Measurements from ENCODE around the gene TTBK2.

TTBK2 gene

DNA sequence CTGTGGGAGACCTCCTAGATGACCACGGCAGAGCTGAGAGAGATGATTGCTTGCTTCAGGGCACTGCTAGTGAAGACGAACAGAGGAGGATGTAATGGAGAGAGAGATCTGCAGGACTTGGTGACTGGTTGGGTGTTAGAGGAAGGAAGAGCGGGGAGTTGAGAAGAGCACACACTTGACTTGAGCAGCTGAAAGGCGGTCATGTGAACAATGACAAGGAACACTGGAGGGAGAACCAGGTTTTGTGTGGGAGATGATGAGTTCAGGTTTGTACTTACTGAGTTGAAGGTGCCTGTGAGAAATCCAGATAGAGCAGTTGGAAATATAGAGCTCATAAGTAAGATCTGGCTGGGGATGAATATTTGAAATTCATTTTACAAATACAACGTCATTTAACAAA lies 224.0 kb downstream of the TTBK2 start:
- TF ChIP-seq, protein P1, sequence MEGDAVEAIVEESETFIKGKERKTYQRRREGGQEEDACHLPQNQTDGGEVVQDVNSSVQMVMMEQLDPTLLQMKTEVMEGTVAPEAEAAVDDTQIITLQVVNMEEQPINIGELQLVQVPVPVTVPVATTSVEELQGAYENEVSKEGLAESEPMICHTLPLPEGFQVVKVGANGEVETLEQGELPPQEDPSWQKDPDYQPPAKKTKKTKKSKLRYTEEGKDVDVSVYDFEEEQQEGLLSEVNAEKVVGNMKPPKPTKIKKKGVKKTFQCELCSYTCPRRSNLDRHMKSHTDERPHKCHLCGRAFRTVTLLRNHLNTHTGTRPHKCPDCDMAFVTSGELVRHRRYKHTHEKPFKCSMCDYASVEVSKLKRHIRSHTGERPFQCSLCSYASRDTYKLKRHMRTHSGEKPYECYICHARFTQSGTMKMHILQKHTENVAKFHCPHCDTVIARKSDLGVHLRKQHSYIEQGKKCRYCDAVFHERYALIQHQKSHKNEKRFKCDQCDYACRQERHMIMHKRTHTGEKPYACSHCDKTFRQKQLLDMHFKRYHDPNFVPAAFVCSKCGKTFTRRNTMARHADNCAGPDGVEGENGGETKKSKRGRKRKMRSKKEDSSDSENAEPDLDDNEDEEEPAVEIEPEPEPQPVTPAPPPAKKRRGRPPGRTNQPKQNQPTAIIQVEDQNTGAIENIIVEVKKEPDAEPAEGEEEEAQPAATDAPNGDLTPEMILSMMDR (IDR thresholded peaks at IDR 0.05) = no peak

DNA sequence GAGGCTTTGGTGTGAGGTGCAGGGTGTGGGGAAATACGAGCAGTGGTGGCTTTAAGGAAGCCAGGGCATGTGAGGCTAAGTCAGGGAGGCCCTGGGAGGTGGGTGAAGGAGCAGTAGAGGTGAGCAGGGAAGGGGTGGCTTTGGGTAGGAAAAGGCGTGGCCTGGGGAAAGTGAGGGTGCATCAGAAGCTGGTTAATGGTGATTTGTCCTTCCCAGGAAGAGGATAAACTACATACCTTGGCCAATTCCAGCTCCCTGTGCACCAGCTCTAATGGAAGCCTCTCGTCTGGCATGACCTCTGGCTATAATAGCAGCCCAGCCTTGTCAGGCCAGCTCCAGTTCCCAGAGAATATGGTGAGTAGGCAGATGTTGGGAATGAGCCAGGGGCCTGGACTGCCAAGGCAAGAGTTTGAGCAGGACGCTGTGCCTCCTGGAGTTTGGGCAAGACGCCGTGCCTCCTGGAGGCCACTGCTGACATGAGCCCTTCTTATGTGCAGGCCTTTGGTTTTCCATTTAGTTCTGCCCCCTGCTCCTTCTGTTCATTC lies 225.0 kb downstream of the TTBK2 start:
- TF ChIP-seq, protein P1 (IDR thresholded peaks at IDR 0.05) = no peak

DNA sequence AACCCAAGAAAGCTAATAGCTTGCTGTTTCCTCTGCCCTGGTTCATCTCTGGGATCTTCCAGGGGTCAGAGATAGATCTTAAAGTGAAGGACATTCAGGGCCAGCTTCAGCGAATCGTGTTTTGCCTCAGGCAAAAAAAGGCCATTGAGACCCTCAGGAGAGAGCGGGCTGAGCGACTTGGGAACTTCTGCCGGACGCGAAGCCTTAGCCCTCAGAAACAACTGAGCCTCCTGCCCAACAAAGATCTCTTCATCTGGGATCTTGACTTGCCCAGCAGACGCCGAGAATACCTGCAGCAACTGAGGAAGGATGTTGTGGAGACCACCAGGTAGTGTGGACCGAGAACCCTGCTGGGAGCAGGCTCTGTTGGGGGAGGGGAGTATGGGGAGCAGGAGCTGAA lies 226.2 kb downstream of the TTBK2 start:
- TF ChIP-seq, protein P1 (IDR thresholded peaks at IDR 0.05) = no peak

DNA sequence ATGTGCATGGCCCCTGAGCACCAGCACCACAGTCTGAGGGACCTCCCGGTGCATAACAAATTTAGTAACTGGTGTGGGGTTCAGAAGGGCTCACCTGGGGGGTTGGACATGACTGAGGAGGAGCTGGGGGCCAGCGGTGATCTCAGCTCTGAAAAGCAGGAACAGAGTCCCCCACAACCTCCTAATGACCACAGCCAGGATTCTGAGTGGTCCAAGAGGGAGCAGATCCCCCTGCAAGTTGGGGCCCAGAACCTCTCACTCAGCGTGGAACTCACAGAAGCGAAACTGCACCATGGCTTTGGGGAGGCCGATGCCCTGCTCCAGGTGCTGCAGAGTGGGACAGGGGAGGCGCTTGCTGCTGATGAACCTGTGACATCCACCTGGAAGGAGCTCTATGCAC lies 226.6 kb downstream of the TTBK2 start:
- TF ChIP-seq, protein P1 (IDR thresholded peaks at IDR 0.05) = no peak

DNA sequence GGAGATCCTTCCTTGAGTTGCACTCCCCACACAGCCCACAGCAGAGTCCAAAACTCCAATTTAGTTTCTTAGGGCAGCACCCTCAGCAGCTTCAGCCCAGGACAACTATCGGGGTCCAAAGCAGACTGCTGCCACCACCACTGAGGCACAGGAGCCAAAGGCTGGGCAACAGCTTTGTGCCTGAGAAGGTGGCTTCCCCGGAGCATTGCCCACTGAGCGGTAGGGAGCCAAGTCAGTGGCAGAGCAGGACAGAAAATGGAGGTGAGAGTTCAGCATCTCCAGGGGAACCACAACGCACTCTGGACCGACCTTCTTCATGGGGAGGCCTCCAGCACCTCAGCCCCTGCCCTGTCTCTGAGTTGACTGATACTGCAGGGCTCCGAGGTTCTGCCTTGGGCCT lies 227.1 kb downstream of the TTBK2 start:
- TF ChIP-seq, protein P1 (IDR thresholded peaks at IDR 0.05) = no peak

DNA sequence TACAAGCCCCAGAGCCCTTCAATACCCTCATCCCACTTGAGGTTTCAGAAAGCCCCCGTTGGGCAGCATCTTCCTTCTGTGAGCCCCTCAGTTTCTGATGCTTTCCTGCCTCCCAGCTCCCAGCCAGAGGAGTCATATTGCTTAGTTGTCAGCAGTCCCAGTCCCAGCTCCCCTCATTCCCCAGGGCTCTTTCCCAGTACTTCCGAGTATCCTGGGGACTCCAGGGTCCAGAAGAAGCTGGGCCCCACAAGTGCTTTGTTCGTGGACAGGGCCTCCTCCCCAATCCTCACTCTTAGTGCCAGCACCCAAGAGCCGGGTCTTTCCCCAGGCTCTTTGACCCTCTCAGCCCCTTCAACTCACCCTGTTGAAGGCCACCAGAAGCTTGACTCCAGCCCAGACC lies 227.6 kb downstream of the TTBK2 start:
- TF ChIP-seq, protein P1 (IDR thresholded peaks at IDR 0.05) = no peak

DNA sequence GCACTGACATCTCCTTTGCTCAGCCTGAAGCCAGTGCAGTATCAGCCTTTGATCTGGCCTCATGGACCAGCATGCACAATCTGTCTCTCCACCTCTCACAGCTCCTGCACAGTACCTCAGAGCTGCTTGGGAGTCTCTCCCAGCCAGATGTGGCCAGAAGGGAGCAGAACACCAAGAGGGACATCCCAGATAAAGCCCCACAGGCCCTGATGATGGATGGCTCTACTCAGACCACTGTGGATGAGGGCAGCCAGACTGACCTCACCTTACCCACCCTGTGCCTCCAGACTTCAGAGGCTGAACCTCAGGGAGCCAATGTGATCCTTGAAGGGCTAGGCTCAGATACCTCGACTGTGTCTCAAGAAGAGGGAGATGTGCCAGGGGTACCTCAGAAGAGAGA lies 228.0 kb downstream of the TTBK2 start:
- TF ChIP-seq, protein P1 (IDR thresholded peaks at IDR 0.05) = no peak

DNA sequence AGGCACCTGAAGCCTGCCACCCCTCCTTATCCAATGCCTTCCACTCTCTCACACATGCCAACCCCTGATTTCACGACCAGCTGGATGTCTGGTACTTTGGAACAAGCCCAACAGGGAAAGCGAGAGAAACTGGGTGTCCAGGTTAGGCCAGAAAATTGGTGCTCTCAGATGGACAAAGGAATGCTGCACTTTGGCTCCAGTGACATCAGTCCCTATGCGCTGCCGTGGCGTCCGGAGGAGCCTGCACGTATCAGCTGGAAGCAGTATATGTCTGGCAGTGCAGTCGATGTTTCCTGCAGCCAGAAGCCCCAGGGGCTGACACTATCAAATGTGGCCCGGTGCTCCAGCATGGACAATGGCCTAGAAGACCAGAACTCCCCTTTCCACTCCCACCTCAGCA lies 228.8 kb downstream of the TTBK2 start:
- TF ChIP-seq, protein P1 (IDR thresholded peaks at IDR 0.05) = no peak

All from LNCAP (cell line).